Neural crest cell (in vitro differentiated cells): ENCODE results near the gene ADAMTS2. TPM values are rescaled to one million over a fixed set of nuclear protein-coding genes. Genes with fewer than 3 reads are reported as not detected.

Experiments used
- DNase-seq: peaks from one replicate; pipeline ENCODE4 v3.0.0; 2021; ENCODE audit warnings: low read depth, mixed read lengths, low spot score
- H3K27ac Mint-ChIP-seq: one replicate; pipeline ENCODE4 v1.8.0; 2021; ENCODE audit warnings: mild to moderate bottlenecking, mixed read lengths; ENCODE audit not compliant: unreplicated experiment
- H3K27me3 Mint-ChIP-seq: 2 replicates; pipeline ENCODE4 v1.8.0; 2021; ENCODE audit warnings: low read depth, mild to moderate bottlenecking, mixed read lengths
- H3K36me3 Mint-ChIP-seq: 2 replicates; pipeline ENCODE4 v1.8.0; 2021; ENCODE audit warnings: low read depth, mild to moderate bottlenecking, mixed read lengths
- H3K4me1 Mint-ChIP-seq: 2 replicates; pipeline ENCODE4 v1.8.0; 2021; ENCODE audit warnings: mixed read lengths
- H3K4me3 Mint-ChIP-seq: one replicate; pipeline ENCODE4 v1.8.0; 2021; ENCODE audit warnings: mild to moderate bottlenecking, mixed read lengths
- H3K9me3 Mint-ChIP-seq: 2 replicates; pipeline ENCODE4 v1.8.0; 2021; ENCODE audit warnings: mixed read lengths
- CTCF ChIP-seq: fragments of 200-600 bp; sonication (generic); conservative IDR thresholded peaks from 2 replicates; pipeline ENCODE4 v1.5.0; 2021; ENCODE audit warnings: antibody characterized with exemption, mild to moderate bottlenecking
- total RNA-seq: library from RNA; stranded (reverse); gene quantifications from 2 replicates; pipeline ENCODE4 v1.2.1, GENCODE V29; 2021

Gene ADAMTS2
- total RNA-seq, 1 donor from 2014 or later: 1.5 TPM

- Mint-ChIP-seq H3K27me3 (no peaks in the 10 kb centered on the region), H3K9me3 (no peaks in the 10 kb centered on the region), H3K4me1 (peaks cover 20% of the 10 kb centered on the region), H3K36me3 (no peaks in the 10 kb centered on the region), H3K27ac (no peak overlapping the region), H3K4me3 (no peak overlapping the region)
- DNase-seq: no peak
- TF ChIP-seq CTCF: no peak
Observed at GRCh38 chr5:179140293-179140692, 205.0 kb downstream of the ADAMTS2 start.

GRCh38 chr5:179139936-179140235, 205.4 kb downstream of the ADAMTS2 start:
- no peak for TF ChIP-seq CTCF

GRCh38 chr5:179139111-179139935, 205.9 kb downstream of the ADAMTS2 start:
- Mint-ChIP-seq H3K27ac (no peak overlapping the region), H3K36me3 (no peaks in the 10 kb centered on the region), H3K27me3 (no peaks in the 10 kb centered on the region), H3K4me3 (no peak overlapping the region), H3K4me1 (peaks cover 20% of the 10 kb centered on the region), H3K9me3 (no peaks in the 10 kb centered on the region)
- DNase-seq: no peak
- TF ChIP-seq CTCF: no peak

More at GRCh38 chr5:179139936-179140235, 205.4 kb downstream of the ADAMTS2 start:
- DNase-seq: no peak
- Mint-ChIP-seq H3K9me3 (no peaks in the 10 kb centered on the region), H3K27ac (no peak overlapping the region), H3K4me1 (peaks cover 20% of the 10 kb centered on the region), H3K4me3 (no peak overlapping the region), H3K27me3 (no peaks in the 10 kb centered on the region), H3K36me3 (no peaks in the 10 kb centered on the region)

GRCh38 chr5:179138568-179138925, 206.7 kb downstream of the ADAMTS2 start:
- H3K36me3 Mint-ChIP-seq: no peaks in the 10 kb centered on the region
- no peaks in the 10 kb centered on the region for H3K9me3 Mint-ChIP-seq
- no peaks in the 10 kb centered on the region for H3K27me3 Mint-ChIP-seq
- H3K4me1 Mint-ChIP-seq: peaks cover 20% of the 10 kb centered on the region
- no peak overlapping the region for H3K4me3 Mint-ChIP-seq
- no peak for DNase-seq
- no peak for TF ChIP-seq CTCF
- no peak overlapping the region for H3K27ac Mint-ChIP-seq

GRCh38 chr5:179137643-179138567, 207.4 kb downstream of the ADAMTS2 start:
- DNase-seq: no peak
- Mint-ChIP-seq H3K4me3 (no peak overlapping the region), H3K27ac (no peak overlapping the region), H3K9me3 (no peaks in the 10 kb centered on the region), H3K36me3 (no peaks in the 10 kb centered on the region), H3K4me1 (peaks cover 19% of the 10 kb centered on the region), H3K27me3 (no peaks in the 10 kb centered on the region)
- no peak for TF ChIP-seq CTCF
